Activated CD4-positive, alpha-beta T cell treated with anti-CD3 and anti-CD28 coated beads, Interleukin-2, amount 50 U/mL, for 16 hours (primary cell): ENCODE results near the gene UBE2E2.

Source experiments
- DNase-seq: peaks from one replicate; pipeline ENCODE4 v3.0.0-alpha.2; 2020

Gene UBE2E2

GRCh38 chr3:23549148-23549910, 346.2 kb downstream of the UBE2E2 start:
- DNase-seq, result no peak

- no peak for DNase-seq
Observed at GRCh38 chr3:23550402-23550801, 347.3 kb downstream of the UBE2E2 start.

- DNase-seq, result no peak
Observed at GRCh38 chr3:23552506-23552905, 349.4 kb downstream of the UBE2E2 start.

- DNase-seq, result no peak
Observed at GRCh38 chr3:23553353-23553752, 350.2 kb downstream of the UBE2E2 start.

- no peak for DNase-seq
Observed at GRCh38 chr3:23565041-23565775, 362.1 kb downstream of the UBE2E2 start.

- DNase-seq, result no peak
Observed at GRCh38 chr3:23566499-23566898, 363.4 kb downstream of the UBE2E2 start.

GRCh38 chr3:23567917-23568316, 364.8 kb downstream of the UBE2E2 start:
- no peak for DNase-seq

- DNase-seq, result no peak
Observed at GRCh38 chr3:23573827-23574226, 370.7 kb downstream of the UBE2E2 start.

- DNase-seq, result no peak
Observed at GRCh38 chr3:23574822-23575315, 371.7 kb downstream of the UBE2E2 start.

GRCh38 chr3:23575697-23576096, 372.6 kb downstream of the UBE2E2 start:
- no peak for DNase-seq

- no peak for DNase-seq
Observed at GRCh38 chr3:23576379-23576959, 373.3 kb downstream of the UBE2E2 start.

GRCh38 chr3:23580096-23580713, 377.1 kb downstream of the UBE2E2 start:
- DNase-seq, result no peak

- no peak for DNase-seq
Observed at GRCh38 chr3:23583980-23584740, 381.0 kb downstream of the UBE2E2 start.

- DNase-seq, result no peak
Observed at GRCh38 chr3:23587513-23587912, 384.4 kb downstream of the UBE2E2 start.

- DNase-seq, result no peak
Observed at GRCh38 chr3:23588547-23588946, 385.4 kb downstream of the UBE2E2 start.

GRCh38 chr3:23589602-23590001, 386.5 kb downstream of the UBE2E2 start:
- DNase-seq, result no peak

GRCh38 chr3:23590424-23591273, 387.5 kb downstream of the UBE2E2 start:
- no peak for DNase-seq

GRCh38 chr3:23591374-23591773, 388.2 kb downstream of the UBE2E2 start:
- no peak for DNase-seq

- DNase-seq, result no peak
Observed at GRCh38 chr3:23592961-23593931, 390.1 kb downstream of the UBE2E2 start.

- DNase-seq, result no peak
Observed at GRCh38 chr3:23594066-23594465, 390.9 kb downstream of the UBE2E2 start.
